ENCODE results near the gene LSM11. TPM values are rescaled to one million over a fixed set of nuclear protein-coding genes. Genes with fewer than 3 reads are reported as not detected.

The LSM11 gene
- total RNA-seq, 2 donors from 2014 or later, result 3.7 to 4.5 TPM

DNA sequence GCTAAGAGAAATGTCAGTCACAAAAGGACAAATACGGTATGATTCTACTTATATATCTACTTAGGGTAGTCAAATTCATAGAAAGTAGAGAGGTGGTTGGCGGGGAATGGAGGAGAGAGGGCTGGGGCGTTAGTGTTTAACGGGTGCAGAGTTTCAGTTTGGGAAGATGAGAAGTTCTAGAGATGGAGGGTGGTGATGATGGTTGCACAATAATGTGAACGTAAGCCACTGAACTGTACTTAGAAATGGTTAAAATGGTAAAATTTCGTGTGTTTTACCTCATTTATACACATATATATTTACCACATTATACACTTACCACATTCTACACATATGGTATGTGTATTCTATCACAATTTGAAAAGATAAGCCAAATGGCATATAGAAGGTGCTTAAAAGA is 35.7 kb downstream of the LSM11 start:
- Mint-ChIP-seq H3K9me3 (no peaks in the 10 kb centered on the region), H3K27me3 (ENCODE audit: insufficient read depth) (no peaks in the 10 kb centered on the region), H3K27ac (no peak overlapping the region), H3K36me3 (ENCODE audit: low read depth) (peaks cover 3% of the 10 kb centered on the region), H3K4me1 (peaks cover 5% of the 10 kb centered on the region), H3K4me3 (no peak overlapping the region)
- Histone ChIP-seq H3K9me3 (ENCODE audit: control insufficient read depth, low read length) (no peaks in the 10 kb centered on the region), H3K9ac (ENCODE audit: extremely low read depth, low read length, poor library complexity, severe bottlenecking) (no peak overlapping the region), H3K36me3 (ENCODE audit: control insufficient read depth, insufficient read depth, low read length) (peaks cover 1% of the 10 kb centered on the region), H3K27me3 (ENCODE audit: control insufficient read depth, insufficient read depth, low read length, poor library complexity, severe bottlenecking) (no peaks in the 10 kb centered on the region), H3K27ac (ENCODE audit: low read depth, low read length) (no peak overlapping the region), H3K4me1 (ENCODE audit: control insufficient read depth, insufficient read depth, low read length) (no peaks in the 10 kb centered on the region), H3K4me3 (ENCODE audit: low read length) (no peak overlapping the region)
- TF ChIP-seq, protein P1, sequence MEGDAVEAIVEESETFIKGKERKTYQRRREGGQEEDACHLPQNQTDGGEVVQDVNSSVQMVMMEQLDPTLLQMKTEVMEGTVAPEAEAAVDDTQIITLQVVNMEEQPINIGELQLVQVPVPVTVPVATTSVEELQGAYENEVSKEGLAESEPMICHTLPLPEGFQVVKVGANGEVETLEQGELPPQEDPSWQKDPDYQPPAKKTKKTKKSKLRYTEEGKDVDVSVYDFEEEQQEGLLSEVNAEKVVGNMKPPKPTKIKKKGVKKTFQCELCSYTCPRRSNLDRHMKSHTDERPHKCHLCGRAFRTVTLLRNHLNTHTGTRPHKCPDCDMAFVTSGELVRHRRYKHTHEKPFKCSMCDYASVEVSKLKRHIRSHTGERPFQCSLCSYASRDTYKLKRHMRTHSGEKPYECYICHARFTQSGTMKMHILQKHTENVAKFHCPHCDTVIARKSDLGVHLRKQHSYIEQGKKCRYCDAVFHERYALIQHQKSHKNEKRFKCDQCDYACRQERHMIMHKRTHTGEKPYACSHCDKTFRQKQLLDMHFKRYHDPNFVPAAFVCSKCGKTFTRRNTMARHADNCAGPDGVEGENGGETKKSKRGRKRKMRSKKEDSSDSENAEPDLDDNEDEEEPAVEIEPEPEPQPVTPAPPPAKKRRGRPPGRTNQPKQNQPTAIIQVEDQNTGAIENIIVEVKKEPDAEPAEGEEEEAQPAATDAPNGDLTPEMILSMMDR (conservative IDR thresholded peaks at IDR 0.05), result no peak
- no peak for DNase-seq
- 96 to 100% methylated on average over 2 to 5 of the region's 6 CpGs for WGBS, 2 experiments (ENCODE audit: insufficient coverage in 1 of 2, insufficient read length in 1 of 2)

DNA sequence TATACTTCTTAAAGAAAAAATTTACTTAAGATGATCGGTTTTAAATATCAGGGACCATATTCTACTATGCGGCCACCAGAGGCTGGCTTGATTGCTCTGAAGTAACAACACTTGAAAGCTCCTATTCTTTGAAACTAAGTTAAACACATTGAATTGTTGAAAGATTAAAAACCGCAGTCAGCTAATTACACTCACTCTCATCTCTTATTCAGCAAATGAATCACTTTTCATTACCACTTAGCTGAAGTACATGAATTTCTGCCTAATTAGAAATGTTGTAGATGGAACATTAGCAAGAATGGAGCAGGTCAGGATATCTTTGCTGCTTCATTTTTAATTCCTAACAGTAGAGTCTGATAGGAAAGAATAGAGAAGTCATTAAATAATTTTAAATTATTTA is 42.3 kb downstream of the LSM11 start:
- TF ChIP-seq, protein P1 (conservative IDR thresholded peaks at IDR 0.05), result no peak
- no peak for DNase-seq
- Histone ChIP-seq H3K9ac (ENCODE audit: extremely low read depth, low read length, poor library complexity, severe bottlenecking) (no peak overlapping the region), H3K36me3 (ENCODE audit: control insufficient read depth, insufficient read depth, low read length) (peaks cover 52% of the 10 kb centered on the region), H3K4me3 (ENCODE audit: low read length) (no peak overlapping the region), H3K27me3 (ENCODE audit: control insufficient read depth, insufficient read depth, low read length, poor library complexity, severe bottlenecking) (no peaks in the 10 kb centered on the region), H3K27ac (ENCODE audit: low read depth, low read length) (no peak overlapping the region), H3K4me1 (ENCODE audit: control insufficient read depth, insufficient read depth, low read length) (no peaks in the 10 kb centered on the region), H3K9me3 (ENCODE audit: control insufficient read depth, low read length) (no peaks in the 10 kb centered on the region)
- WGBS, 2 experiments (ENCODE audit: insufficient coverage in 1 of 2, insufficient read length in 1 of 2), result 97 to 100% methylated on average over 2 to 3 of the region's 3 CpGs
- no peaks in the 10 kb centered on the region for H3K9me3 Mint-ChIP-seq
- peaks cover 45% of the 10 kb centered on the region for H3K36me3 Mint-ChIP-seq (ENCODE audit: low read depth)
- no peaks in the 10 kb centered on the region for H3K27me3 Mint-ChIP-seq (ENCODE audit: insufficient read depth)
- H3K27ac Mint-ChIP-seq, result no peak overlapping the region
- H3K4me1 Mint-ChIP-seq, result peaks cover 5% of the 10 kb centered on the region
- H3K4me3 Mint-ChIP-seq, result no peak overlapping the region

DNA sequence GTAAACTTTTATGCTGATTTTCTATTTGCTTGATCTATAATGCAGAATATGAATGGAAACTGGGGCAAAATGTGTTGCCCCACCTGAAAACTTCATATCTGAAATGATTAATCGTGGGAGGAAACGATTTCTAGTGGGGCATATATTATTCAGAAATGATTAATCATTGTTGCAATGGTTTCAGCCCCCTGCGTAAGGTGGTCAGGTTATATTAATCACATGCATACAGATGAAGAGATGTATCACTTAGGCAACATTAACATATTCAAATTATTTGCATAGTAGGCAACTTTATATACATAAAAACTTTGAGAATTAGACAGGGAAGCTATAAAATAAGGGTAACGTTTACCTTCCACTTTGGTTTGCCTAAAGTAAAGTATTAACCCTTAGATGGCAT is 49.8 kb downstream of the LSM11 start:
- H3K36me3 Mint-ChIP-seq (ENCODE audit: low read depth), result peaks cover 64% of the 10 kb centered on the region
- peaks cover 78% of the 10 kb centered on the region for H3K36me3 ChIP-seq (ENCODE audit: control insufficient read depth, insufficient read depth, low read length)
- TF ChIP-seq, protein P1 (conservative IDR thresholded peaks at IDR 0.05), result no peak
- H3K4me3 ChIP-seq (ENCODE audit: low read length), result no peak overlapping the region
- H3K27me3 Mint-ChIP-seq (ENCODE audit: insufficient read depth), result no peaks in the 10 kb centered on the region
- H3K27ac Mint-ChIP-seq, result no peak overlapping the region
- WGBS, 2 experiments (ENCODE audit: insufficient coverage in 1 of 2, insufficient read length in 1 of 2), result 95% methylated on average over 4 of the region's 4 CpGs; no CpG with 5 or more reads in 1 of the 2 experiments
- H3K4me1 ChIP-seq (ENCODE audit: control insufficient read depth, insufficient read depth, low read length), result no peaks in the 10 kb centered on the region
- DNase-seq, result no peak
- H3K9ac ChIP-seq (ENCODE audit: extremely low read depth, low read length, poor library complexity, severe bottlenecking), result no peak overlapping the region
- H3K27ac ChIP-seq (ENCODE audit: low read depth, low read length), result no peak overlapping the region
- H3K4me3 Mint-ChIP-seq, result no peak overlapping the region
- no peaks in the 10 kb centered on the region for H3K4me1 Mint-ChIP-seq
- no peaks in the 10 kb centered on the region for H3K9me3 Mint-ChIP-seq
- H3K9me3 ChIP-seq (ENCODE audit: control insufficient read depth, low read length), result no peaks in the 10 kb centered on the region
- H3K27me3 ChIP-seq (ENCODE audit: control insufficient read depth, insufficient read depth, low read length, poor library complexity, severe bottlenecking), result no peaks in the 10 kb centered on the region

Data from endodermal cell (in vitro differentiated cells).